Ovary (tissue), 3 donors: ENCODE measurements around the gene TRPM3.

Experiments
- EP300 ChIP-seq: sonication (generic); formaldehyde crosslinking; IDR thresholded peaks from one replicate; pipeline ENCODE4 v1.6.1; 2017; ENCODE audit warnings: antibody characterized with exemption
- TF ChIP-seq, protein P1 (sequence below), 3 donors: fragments of 450-650 bp in 2 of 3; fragments of 200-600 bp in 1 of 3; IDR thresholded peaks; one replicate each; pipeline versions ENCODE4 v1.5.1 to v1.8.0; 2016 to 2022; ENCODE audit warnings: antibody characterized with exemption in 3 of 3, mild to moderate bottlenecking in 1 of 3
- donor health status: DM: no; HTN: no; CAD: no.

DNA sequence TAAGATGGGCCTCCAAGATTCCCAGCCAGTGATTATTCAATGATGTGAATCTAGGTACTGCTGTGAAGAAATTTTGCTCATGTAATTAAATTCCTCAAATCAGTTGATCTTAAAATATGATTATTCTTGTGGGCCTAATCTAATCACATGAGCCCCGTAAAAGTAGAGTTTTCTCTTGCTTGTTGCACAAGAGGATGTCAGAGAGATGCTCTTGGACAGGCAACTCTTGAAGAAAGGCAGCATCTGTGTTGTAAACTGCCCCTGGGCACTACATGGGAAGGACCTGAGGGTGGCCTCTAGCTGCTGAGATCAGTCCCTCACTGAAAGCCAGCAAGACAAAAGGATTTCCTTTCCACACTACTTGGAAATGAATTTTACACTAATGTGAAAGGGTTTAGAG lies 132.9 kb downstream of the TRPM3 start:
- no peak for TF ChIP-seq EP300
- TF ChIP-seq, protein P1, sequence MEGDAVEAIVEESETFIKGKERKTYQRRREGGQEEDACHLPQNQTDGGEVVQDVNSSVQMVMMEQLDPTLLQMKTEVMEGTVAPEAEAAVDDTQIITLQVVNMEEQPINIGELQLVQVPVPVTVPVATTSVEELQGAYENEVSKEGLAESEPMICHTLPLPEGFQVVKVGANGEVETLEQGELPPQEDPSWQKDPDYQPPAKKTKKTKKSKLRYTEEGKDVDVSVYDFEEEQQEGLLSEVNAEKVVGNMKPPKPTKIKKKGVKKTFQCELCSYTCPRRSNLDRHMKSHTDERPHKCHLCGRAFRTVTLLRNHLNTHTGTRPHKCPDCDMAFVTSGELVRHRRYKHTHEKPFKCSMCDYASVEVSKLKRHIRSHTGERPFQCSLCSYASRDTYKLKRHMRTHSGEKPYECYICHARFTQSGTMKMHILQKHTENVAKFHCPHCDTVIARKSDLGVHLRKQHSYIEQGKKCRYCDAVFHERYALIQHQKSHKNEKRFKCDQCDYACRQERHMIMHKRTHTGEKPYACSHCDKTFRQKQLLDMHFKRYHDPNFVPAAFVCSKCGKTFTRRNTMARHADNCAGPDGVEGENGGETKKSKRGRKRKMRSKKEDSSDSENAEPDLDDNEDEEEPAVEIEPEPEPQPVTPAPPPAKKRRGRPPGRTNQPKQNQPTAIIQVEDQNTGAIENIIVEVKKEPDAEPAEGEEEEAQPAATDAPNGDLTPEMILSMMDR (IDR thresholded peaks at IDR 0.05): no peak
